ENCODE data around the gene TIGD2.

Gene TIGD2

GRCh38 chr4:89110986-89111832, at the start of gene TIGD2:
Gene TIGD2, plus strand, starts transcription at chr4:89111533. Its CDS starts 1,442 bp downstream, at chr4:89112975.
- peak; percentile 78 for DNase-seq

GRCh38 chr4:89064848-89065247, 46.5 kb upstream of the TIGD2 start:
- no peak for DNase-seq

GRCh38 chr4:89067417-89067816, 43.9 kb upstream of the TIGD2 start:
- DNase-seq, result no peak

- DNase-seq, result no peak
These were observed 41.9 kb upstream of the TIGD2 start for GRCh38 chr4:89069481-89069880.

GRCh38 chr4:89070041-89070440, 41.3 kb upstream of the TIGD2 start:
- no peak for DNase-seq

GRCh38 chr4:89071311-89071710, 40.0 kb upstream of the TIGD2 start:
- no peak for DNase-seq

- no peak for DNase-seq
These were observed 38.4 kb upstream of the TIGD2 start for GRCh38 chr4:89072921-89073320.

GRCh38 chr4:89077761-89078160, 33.6 kb upstream of the TIGD2 start:
- peak; percentile 13 for DNase-seq

GRCh38 chr4:89078300-89078699, 33.0 kb upstream of the TIGD2 start:
- no peak for DNase-seq

GRCh38 chr4:89099034-89099433, 12.3 kb upstream of the TIGD2 start:
- no peak for DNase-seq

GRCh38 chr4:89099471-89099870, 11.9 kb upstream of the TIGD2 start:
- no peak for DNase-seq

GRCh38 chr4:89100853-89101252, 10.5 kb upstream of the TIGD2 start:
- no peak for DNase-seq

- peak; percentile 43 for DNase-seq
These were observed 9.8 kb upstream of the TIGD2 start for GRCh38 chr4:89101256-89102161.

- DNase-seq, result no peak
These were observed 5.6 kb upstream of the TIGD2 start for GRCh38 chr4:89105726-89106125.

GRCh38 chr4:89108091-89108490, 3.2 kb upstream of the TIGD2 start:
- no peak for DNase-seq

- no peak for DNase-seq
These were observed 1.3 kb upstream of the TIGD2 start for GRCh38 chr4:89109841-89110540.

GRCh38 chr4:89110541-89110985, 770 bp upstream of the TIGD2 start:
- no peak for DNase-seq

- DNase-seq, result peak; percentile 52
These were observed 665 bp downstream of the TIGD2 start for GRCh38 chr4:89111833-89112563.

- DNase-seq, result no peak
These were observed 2.1 kb downstream of the TIGD2 start for GRCh38 chr4:89113415-89113814.

GRCh38 chr4:89114100-89114499, 2.8 kb downstream of the TIGD2 start:
- peak; percentile 52 for DNase-seq

- DNase-seq, result no peak
These were observed 5.8 kb downstream of the TIGD2 start for GRCh38 chr4:89117115-89117514.

GRCh38 chr4:89119166-89119565, 7.8 kb downstream of the TIGD2 start:
- DNase-seq, result no peak

Data from MV-4-11 (cell line).